HL-60/S4 treated with phorbol 12-myristate 13-acetate at 8.2 ng/mL for 4 days and 3 days (cell line): ENCODE measurements around the gene CMIP.

ENCODE experiments used
- in situ Hi-C: fragments of 300-500 bp; cut with MboI; formaldehyde crosslinking; loops from 2 replicates; pipeline ENCODE4 v1.15.0; 2022; ENCODE audit warnings: low sequenced_read_pairs

CMIP gene

DNA sequence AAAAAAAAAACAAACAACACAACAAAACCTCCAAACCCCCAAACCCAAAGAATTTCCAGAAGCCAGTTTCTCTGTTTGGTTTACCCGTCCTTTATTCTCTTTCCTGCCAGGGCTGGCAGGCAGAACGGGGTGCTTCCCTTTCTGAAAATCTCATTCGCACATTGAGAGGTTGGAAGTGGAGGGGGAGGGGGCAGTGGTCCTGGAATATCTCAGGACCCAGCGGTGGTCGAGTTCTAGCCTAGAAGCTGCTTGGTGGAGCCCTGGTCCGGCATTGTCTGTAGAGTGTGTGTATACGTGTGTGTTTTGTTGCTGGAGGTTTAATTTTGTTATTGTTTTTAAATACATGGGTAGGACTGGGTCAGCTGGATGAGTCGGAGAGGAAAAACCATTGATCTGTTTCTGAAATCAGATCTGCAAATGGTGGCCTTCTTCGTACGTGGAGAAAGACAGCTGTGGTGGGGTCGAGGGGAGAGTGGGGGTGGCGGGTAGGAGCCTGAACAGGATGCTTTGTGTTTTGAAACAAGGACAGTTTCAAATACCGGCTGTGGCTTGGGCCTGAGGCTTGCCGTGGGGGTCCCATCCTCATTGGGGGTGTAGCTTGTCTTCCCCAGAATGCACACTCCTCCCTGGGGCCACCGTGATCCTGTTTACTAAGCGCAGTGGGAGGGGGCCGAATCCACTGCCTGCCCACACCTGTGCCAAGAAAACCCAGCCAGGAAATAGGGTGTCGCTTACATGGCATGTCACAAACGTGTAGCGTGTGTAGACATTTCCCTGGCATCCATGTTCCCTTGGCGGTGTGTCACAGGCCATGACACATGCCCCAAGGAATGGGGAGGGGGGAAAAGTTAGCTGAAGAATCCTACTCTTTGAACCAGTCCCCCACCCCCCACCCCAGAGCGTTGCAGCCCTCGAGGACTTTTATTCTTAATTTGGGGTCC, 1.6 kb downstream of the CMIP start:
- in situ Hi-C loops, result no loop called here

DNA sequence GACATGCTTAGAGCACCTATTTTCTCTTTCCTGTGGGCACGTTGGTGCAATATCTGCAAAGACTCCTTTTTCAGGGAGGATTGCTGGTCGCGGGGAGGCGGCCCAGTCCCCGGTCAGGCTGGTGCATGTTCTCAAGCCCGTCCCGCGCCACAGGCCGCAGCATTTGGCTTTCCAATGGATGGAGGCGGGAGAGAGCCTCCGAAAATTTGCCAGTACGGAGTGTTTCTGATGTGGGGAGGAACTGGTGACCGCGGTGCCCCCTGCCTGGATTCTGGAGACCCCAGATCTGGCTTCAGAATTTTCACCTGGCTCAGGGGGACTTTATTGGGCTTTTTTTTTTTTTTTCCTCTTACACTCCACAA, 2.3 kb downstream of the CMIP start:
- in situ Hi-C loops, result no loop called here

DNA sequence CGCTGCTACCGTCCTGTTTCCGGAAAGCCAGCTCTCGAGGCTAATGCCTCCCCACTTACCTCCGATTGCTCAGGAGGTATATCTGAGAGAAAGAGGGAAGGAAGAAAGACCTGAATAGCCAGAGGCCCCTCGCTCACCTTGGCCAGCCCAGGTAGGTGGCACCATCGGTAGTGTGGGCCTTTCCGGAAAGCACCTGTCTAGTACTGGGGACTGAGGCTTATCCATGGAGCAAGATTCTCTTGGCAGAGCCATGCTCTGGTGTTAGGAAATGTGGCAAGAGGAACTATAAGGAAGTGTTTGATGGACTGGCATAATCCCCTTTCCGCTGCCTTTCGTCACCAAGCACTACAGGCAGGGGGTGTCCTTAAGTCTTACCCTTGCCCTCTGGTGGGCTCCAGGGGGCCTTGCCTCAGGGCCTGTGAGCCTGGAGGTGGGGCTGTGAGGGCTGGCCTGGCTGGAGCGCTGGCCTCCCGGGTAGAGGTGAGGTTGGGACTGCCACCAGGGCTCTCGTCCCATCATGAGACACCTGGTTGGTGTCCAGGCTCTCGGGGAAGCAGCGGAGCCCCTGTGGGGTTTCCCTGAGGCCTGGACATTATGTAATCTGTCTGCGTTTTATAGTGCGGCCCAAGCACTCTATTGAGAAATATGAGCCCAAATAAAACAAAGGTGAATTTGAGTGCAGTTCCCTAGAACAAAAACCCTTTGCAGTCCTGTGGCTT, 2.9 kb downstream of the CMIP start:
- in situ Hi-C loops, result no loop called here

DNA sequence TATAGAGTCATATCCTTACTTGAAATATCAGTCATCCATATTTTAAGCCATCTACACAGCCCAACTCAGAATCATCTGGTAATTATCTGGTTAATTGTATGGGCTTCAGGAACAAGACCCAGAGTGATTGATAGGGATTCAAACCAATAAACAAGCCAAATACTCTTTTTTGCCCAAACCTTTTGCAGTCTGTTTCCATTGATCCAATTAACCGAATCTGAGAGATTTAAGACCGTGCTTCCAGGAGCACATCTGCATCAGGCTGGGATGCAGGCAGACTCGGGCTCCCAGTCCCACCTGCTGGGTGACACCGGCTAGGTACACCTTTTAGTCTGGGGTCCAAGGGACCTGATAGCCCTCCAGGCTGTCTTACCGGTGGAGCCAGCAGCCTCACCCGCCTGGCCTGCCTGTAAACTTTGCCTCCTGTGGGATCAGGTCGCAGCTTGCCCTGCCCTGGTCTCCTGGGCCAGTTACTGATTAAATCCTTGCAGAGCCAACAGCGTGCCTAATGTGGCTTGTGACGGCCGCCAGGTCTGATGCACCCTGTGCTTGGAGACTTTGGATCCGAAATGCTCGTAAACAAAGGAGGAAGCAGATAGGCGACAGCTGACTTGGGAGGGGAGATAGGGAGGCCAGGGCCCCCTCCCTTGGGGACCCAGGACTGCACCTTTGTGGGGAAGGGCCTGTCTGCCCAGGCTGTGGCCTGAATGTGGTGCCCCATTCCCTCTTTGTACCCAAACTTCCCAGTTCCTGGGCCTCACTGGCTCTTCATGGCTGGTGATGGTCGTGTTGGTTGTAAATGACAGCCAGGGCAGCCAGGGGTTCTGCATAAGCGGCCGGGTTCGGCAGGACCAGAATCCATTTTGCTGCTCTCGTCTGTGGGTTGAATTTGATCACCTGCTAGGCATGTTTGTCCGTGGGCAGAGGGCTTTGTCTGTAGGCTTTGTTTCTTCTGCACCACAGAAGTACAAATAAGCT, 3.8 kb downstream of the CMIP start:
- in situ Hi-C loops, result no loop called here

DNA sequence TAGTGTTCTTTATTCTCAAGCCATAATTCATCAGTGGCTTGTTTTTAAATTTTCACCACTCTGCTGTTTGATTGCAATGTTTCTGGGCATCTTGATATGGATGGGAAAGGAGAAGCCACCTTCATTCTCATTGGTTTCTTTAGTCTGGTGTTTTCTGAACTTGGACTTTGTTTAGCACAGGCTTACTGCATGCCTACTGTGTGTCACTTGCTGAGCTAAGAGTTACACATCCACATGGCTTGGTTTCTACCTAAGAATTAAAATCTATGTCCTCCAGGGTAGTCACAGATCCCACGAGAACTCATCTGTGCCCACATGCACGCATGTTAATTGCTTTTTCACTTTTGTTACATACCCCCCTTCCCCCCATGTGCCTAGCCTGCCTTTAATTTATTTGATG, 4.6 kb downstream of the CMIP start:
- in situ Hi-C loops, result no loop called here

DNA sequence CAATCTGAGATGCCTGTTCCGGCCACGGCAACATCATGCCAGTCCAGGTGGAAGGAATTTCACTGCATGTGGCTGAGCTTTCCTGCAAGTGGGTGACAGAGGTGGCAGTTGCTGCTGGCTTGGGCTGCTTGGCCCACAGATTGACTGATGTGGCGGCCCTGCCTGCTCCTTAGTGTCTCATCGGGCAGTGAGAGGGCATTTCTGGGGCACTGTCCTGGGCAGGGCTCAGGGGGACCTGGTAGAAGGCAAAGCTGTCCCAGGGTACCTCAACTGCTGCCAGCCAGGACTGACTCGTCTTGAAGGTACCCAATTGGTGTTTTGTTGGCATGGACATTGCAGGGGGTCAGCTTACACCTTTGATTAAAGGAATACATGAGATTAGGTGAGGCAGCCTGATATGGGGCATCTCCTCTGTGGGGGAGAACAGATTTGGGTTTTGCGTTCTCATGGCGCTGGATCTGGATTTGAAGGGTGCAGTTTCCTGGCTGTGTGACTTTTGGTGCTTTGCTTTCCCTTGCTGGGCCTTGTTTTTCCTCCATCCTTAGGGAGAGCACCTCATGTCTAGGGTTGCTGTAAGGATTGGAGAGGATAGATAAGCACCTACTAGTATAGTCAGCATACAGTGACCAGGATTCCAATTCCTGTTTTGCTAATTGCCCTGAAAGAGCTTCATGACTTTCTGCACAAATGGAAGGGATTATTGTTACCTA, 5.4 kb downstream of the CMIP start:
- in situ Hi-C loops, result no loop called here

DNA sequence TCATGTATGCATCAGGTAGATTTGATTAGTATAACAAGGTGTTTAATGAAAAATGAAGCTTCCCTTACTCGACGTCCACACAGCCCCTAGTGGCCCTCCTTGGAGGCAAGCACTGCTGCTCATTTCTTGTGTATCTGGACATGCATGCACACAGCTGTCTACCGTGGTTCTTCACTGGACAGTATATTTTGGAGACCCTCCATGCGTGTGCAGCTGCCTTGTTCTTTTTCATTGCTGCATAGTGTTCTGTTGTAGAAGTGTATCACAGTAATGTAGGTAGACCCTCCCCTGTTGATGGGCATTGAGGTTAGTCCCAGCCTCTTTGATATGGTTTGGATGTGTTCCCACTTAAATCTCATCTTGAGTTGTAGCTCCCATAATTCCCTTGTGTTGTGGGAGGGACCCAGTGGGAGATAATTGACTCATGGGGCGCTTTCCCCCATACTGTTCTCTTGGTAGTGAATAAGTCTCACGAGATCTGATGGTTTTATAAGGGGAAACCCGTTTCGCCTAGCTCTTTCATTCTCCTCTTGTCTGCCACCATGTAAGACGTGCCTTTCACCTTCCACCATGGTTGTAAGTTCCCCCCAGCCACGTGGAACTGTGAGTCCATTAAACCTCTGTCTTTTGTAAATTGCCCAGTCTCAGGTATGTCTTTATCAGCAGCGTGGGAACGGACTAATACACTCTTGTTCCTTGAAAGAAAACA, 6.3 kb downstream of the CMIP start:
- in situ Hi-C loops, result no loop called here

DNA sequence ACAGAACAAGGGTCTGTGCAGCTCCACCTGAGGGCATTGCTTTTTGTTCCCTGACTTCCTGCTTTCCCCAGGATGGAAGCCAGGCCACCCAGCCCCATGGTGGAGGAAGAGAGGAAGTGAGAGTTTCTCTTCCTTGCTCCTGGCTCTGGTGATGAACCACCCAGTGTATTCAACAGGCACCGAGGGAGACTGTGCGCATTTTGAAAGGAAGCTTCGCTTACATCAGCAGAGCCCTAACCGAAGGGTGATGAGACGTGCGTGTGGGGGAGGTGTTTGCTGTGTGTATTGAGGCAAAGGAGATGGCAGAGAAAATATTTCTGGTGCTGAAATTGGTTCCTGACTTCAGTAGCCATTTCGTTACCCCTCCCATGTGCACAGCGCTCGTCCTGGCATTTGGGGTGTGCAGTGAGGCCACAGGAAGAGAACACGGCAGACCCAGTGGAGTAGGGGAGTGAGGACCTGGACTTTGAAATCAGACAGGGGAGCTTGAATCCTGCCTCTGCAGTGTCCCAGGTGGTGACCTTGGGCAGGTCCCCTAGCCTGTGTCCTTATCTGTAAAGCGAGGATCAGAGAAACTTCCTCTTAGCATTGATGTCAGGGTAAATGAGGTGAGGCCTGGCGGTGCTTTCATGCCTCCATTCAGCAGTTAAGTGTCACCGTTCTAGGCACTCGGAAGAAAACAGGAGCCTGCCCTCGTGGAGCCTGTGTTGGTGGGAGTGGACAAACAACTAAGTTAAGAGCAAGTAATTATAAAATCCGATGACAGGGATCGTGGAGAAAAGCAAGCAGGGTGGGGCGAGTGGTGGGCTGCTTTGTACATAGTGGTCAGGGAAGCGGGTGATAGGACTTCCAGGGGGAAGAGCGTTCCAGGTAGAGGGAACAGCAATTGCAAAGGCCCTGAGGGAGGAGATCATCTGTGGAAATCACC, 7.4 kb downstream of the CMIP start:
- in situ Hi-C loops, result no loop called here

DNA sequence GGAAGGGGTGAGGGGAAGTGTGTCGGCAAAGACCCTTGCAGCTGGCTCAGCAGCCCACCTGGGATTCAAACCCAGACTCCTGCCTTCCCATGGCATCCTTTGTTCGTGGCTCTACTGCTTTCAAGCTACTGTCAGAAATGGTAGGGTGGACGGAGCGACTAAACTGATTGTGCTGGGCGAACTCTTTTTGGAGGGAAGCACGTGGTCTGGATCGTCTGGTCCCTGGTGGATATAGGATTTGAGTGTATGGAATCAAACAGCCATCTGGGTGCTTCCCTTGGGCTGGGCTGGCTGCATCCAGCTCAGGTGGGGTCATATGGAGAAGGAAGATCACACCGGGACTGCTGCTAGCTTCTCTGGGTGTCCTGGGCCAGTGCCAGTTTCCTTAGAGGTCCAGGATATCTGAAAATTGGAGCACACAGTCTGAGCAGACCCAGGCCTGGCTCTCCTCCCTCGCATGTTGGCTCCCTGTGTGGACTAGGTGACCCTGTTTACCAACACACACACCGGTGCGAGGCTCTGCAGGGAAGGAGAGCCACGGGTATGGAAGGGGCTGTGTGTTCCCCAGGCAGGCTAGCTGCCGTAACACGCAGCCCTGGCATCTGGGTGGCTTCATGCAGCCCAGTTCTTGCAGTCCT, 8.6 kb downstream of the CMIP start:
- in situ Hi-C loops, result no loop called here

DNA sequence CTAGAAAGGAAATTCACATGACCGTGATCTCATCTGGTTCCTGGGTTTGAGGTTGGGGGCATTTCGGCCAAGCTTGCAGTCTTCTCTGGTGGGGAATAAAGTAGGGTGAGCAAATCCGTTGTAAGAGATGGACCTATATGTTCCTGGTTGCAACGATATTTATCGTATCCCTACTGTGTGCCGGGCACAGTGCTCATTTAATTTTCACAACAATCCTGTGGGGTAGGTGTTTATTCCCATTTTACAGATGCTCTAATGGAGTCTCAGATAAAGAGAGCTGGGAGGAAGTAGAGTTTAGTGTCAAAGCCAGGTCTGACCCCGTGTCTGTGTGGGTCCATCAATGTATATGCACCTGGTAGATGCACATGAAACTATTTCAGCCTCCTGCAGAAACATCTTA, 9.4 kb downstream of the CMIP start:
- in situ Hi-C loops, result no loop called here

DNA sequence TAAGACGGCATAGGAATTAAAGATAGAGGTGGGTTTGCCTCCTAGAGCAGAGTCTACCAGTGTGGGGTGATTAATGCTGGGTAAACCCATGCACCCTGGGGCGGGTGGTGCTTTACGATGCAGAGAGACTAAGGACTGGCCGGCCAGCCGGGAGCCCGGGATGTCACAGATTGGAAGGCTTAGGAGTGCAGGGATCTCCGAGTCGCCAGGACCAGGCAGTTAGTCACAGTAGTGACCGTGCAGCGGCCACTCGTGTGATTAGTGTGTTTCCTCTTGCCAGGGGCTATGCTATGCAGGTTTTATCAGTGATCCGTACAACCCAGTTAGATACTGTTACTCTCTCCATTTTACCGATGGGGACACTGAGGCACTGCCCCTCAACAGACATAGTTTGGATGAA, 10.4 kb downstream of the CMIP start:
- in situ Hi-C loops, result no loop called here

DNA sequence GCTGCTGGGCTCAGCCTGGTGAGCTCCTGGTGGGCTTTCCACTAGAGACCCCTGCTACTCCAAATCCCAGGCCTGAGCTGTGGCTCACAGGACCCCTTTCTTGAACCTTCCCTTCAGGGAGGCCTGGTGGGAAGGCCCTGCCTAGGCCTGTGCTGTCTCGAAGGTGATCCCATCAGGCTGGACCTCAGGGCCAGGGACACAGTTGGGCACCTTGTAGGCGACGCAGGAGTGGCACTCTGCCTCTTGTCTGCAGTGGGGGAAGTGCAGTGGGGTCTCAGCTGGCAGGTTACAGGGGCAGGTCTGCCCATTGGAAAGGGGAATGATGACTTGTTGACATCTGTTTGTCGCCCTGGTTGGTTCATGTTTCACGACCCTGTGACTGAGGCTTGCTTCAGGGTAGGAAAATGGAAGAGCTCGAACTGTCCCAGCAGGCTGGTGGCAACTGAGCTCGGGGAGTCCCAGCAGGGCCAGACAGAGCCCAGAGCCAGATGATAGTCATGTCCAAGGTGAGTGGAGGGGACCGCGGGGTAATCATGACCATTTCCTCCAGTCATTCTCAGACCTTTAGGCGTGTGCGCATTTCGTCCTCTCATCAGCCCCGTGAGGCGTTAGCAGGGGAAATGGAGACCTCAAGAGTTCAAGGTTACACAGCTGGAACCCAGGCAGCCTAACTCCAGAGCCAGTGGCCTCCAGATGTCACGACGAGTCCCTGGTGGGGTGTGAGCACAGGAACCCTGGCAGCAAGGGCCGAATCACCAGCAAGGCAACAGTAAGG, 11.3 kb downstream of the CMIP start:
- in situ Hi-C loops, result no loop called here

DNA sequence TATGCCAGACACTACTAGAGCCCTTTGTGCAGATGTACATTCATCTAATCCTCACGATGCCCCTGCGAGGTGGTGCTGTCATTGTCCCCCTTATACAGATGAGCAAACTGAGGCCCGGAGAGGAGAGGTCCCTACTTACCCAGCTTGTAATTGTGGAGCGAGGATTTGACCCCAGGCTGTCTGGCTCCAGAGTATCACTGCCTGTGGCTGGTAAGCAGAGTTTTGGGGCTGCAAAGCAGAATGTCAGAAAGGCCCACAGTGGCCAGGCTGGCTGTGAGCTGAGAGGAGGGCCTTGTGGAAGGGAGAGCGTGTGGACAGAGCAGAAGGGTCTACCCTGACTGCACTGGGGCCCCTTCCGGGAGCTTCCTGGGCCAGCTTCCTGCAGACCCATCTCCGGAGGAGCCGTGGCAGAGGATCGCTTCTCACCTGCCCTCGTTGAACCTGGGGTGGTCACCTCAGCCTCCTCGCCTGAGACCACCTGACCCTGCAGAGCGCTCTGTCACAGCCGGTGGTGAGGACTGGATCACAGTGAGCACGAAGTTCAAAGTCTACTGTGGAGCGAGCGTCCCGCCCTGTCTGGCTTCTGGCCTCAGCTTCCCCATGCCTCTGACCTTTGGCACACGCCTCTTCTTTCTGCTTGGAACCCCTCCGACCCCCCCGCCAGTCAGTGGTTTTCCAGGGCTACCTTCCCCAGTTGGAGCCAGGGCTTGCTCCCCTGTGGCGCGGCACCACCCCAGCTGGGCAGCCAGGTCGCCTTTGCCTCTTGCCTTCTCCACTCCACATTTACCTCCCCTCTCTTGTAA, 12.1 kb downstream of the CMIP start:
- in situ Hi-C loops, result no loop called here

DNA sequence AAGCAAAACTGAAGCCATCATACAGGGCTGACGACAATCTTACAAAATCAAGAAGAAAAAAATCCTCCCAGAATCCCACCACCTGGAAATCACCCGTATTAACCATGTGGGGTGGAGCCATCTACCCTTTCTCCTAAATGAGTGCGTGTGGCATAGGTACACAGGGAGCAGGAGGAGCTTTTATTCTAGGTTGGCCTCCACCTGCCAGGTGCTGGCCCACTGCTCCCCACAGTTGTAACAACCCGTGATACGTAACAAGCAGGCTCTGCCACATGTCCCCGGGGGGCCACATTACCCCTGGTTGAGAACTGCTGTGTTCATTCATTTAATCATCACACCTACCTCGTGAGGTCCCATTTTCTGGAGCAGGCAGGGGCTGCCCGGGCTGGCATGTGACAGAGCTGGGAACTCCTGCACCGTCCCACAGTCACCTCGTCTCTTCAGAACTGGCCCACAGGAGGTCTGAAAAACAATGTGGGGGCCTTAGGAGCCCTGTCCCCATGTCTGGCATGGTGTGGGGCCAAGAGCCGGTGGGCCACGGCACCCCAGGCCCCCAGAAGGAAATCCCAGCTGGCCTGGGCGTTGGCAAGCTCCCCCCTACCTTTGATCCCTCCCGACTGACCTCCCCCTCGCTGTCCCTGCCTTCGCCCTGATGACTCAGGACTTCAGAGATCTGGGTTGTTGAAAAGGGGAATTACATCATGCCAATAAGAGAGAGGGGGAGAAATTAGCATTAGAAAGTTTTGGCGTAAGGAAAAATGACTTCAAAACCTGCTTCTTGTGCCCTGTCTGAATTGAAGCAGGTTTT, 12.9 kb downstream of the CMIP start:
- in situ Hi-C loops, result no loop called here

DNA sequence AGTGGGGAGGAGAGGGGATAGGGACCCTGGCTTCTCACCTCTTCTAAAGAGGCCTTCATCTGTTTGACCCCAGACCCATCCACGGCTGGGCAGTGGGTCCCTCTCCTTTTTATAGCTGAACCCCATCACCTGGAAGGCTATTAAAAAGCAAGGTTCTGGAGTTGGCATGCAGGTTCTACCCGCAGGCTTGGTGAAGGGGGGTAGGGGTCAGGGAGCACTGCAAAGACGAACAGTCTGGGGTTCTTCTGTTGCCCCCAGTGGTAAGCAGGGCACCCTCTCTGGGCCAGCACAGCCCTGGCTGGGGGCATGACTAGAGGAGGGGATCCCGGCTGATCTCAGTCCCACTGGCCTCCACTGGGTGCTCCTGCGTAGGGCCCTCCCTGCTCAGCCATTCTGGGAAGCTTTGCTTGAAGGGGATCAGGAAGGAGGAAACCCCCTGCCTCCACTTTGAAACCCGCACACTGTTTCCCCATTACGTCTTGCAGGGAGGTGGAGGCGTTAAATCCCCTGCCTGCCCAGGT, 13.6 kb downstream of the CMIP start:
- in situ Hi-C loops, result no loop called here
